HepG2 (cell line): ENCODE data around the gene WBP1. TPM values are rescaled to one million over a fixed set of nuclear protein-coding genes. Genes with fewer than 3 reads are reported as not detected.

Experiments used
- CREB3 ChIP-seq: sonication (generic); formaldehyde crosslinking; IDR thresholded peaks from 2 replicates; pipeline ENCODE4 v1.5.0; 2020; ENCODE audit warnings: missing genetic modification reagents
- FOXP4 ChIP-seq: sonication (generic); formaldehyde crosslinking; IDR thresholded peaks from 2 replicates; pipeline ENCODE4 v1.4.0; 2020; ENCODE audit warnings: missing genetic modification reagents
- NFATC3 ChIP-seq: sonication (generic); formaldehyde crosslinking; IDR thresholded peaks from 2 replicates; pipeline ENCODE4 v1.5.1; 2020; ENCODE audit warnings: mild to moderate bottlenecking, missing genetic modification reagents
- NR2F1 ChIP-seq, 2 experiments: fragments of 450-650 bp in 1 of 2; formaldehyde crosslinking in 1 of 2; IDR thresholded peaks; 2 replicates each; pipeline versions ENCODE4 v1.5.0 to v1.6.1; 2016 to 2020; ENCODE audit warnings: mild to moderate bottlenecking in 1 of 2, missing compliant biosample characterization in 1 of 2, missing genetic modification reagents in 1 of 2, moderate library complexity in 1 of 2
- POGZ ChIP-seq: sonication (generic); formaldehyde crosslinking; IDR thresholded peaks from 2 replicates; pipeline ENCODE4 v1.4.0; 2020; ENCODE audit warnings: mild to moderate bottlenecking, missing genetic modification reagents
- PPARG ChIP-seq: conservative IDR thresholded peaks from 2 replicates; pipeline ENCODE4 v1.6.1; 2016; ENCODE audit warnings: missing biosample characterization, missing genetic modification reagents
- PRPF4 ChIP-seq: fragments of 200-400 bp; formaldehyde crosslinking; IDR thresholded peaks from 2 replicates; pipeline ENCODE4 v1.6.1; 2016; ENCODE audit warnings: low read length, low read depth; ENCODE audit not compliant: poor library complexity, severe bottlenecking
- PTBP1 ChIP-seq: fragments of 200-400 bp; formaldehyde crosslinking; IDR thresholded peaks from 2 replicates; pipeline ENCODE4 v1.6.1; 2018; ENCODE audit warnings: low read length, low read depth; ENCODE audit not compliant: poor library complexity, severe bottlenecking
- SATB2 ChIP-seq: sonication (generic); formaldehyde crosslinking; IDR thresholded peaks from 2 replicates; pipeline ENCODE4 v1.5.0; 2020; ENCODE audit warnings: missing genetic modification reagents
- TAF1 ChIP-seq: sonication (generic); formaldehyde crosslinking; IDR thresholded peaks from 2 replicates; pipeline ENCODE4 v1.4.0; 2020; ENCODE audit warnings: missing genetic modification reagents
- TARDBP ChIP-seq: sonication (generic); formaldehyde crosslinking; IDR thresholded peaks from 2 replicates; pipeline ENCODE4 v1.8.0; 2022; ENCODE audit warnings: mild to moderate bottlenecking, missing genetic modification reagents
- TCF7L2 ChIP-seq: IDR thresholded peaks from 2 replicates; pipeline ENCODE4 v1.6.1; 2011; ENCODE audit warnings: mild to moderate bottlenecking, low read depth, low read length, moderate library complexity
- TRIM24 ChIP-seq: sonication (generic); formaldehyde crosslinking; IDR thresholded peaks from 2 replicates; pipeline ENCODE4 v1.8.0; 2022; ENCODE audit warnings: mild to moderate bottlenecking, missing genetic modification reagents
- ZNF33B ChIP-seq: sonication (generic); formaldehyde crosslinking; IDR thresholded peaks from 2 replicates; pipeline ENCODE4 v1.5.1; 2020; ENCODE audit warnings: mild to moderate bottlenecking, missing genetic modification reagents
- ZNF451 ChIP-seq: sonication (generic); formaldehyde crosslinking; IDR thresholded peaks from 2 replicates; pipeline ENCODE4 v1.5.0; 2020; ENCODE audit warnings: mild to moderate bottlenecking, missing genetic modification reagents
- ZNF510 ChIP-seq: sonication (generic); formaldehyde crosslinking; IDR thresholded peaks from 2 replicates; pipeline ENCODE4 v1.4.0; 2020; ENCODE audit warnings: low read depth, mild to moderate bottlenecking, missing genetic modification reagents
- ZNF512B ChIP-seq: sonication (generic); formaldehyde crosslinking; IDR thresholded peaks from 2 replicates; pipeline ENCODE4 v1.5.1; 2020; ENCODE audit warnings: missing genetic modification reagents, mild to moderate bottlenecking, borderline replicate concordance
- ZNF563 ChIP-seq: sonication (generic); formaldehyde crosslinking; IDR thresholded peaks from 2 replicates; pipeline ENCODE4 v1.8.0; 2022; ENCODE audit warnings: mild to moderate bottlenecking, moderate library complexity, missing genetic modification reagents
- ZNF564 ChIP-seq: sonication (generic); formaldehyde crosslinking; IDR thresholded peaks from 2 replicates; pipeline ENCODE4 v1.8.1; 2023; ENCODE audit warnings: mild to moderate bottlenecking, missing genetic modification reagents
- ZNF619 ChIP-seq: sonication (generic); formaldehyde crosslinking; IDR thresholded peaks from 2 replicates; pipeline ENCODE4 v1.4.0; 2020; ENCODE audit warnings: mild to moderate bottlenecking, missing genetic modification reagents
- ZNF839 ChIP-seq: sonication (generic); formaldehyde crosslinking; IDR thresholded peaks from 2 replicates; pipeline ENCODE4 v1.4.0; 2020; ENCODE audit warnings: missing genetic modification reagents, mild to moderate bottlenecking, borderline replicate concordance
- ZSCAN20 ChIP-seq: sonication (generic); formaldehyde crosslinking; IDR thresholded peaks from 2 replicates; pipeline ENCODE4 v1.4.0; 2020; ENCODE audit warnings: missing genetic modification reagents, mild to moderate bottlenecking, borderline replicate concordance
- ZSCAN9 ChIP-seq: IDR thresholded peaks from 2 replicates; pipeline ENCODE4 v1.6.1; 2016; ENCODE audit warnings: borderline replicate concordance
- polyA plus RNA-seq, 8 experiments: library from polyadenylated mRNA; depleted of rRNA in 3 of 8; stranded (reverse) in 7 of 8; unstranded in 1 of 8; fragments of >200 nt; fragmentation: Illumina TruSeq in 4 of 8; extraction: Trizol in 4 of 8; gene quantifications; 2 replicates each; pipeline versions ENCODE4 v1.2.1 to v1.2.3, GENCODE V29; 2011 to 2016; ENCODE audit warnings: low read depth in 4 of 8, missing spikeins in 1 of 8, mixed read lengths in 1 of 8; ENCODE audit not compliant: insufficient read depth in 1 of 8
- total RNA-seq, 5 experiments: library from RNA; depleted of rRNA; stranded (reverse); fragments of >200 nt; fragmentation: Illumina TruSeq; extraction: Trizol; gene quantifications; 2 replicates each; pipeline ENCODE4 v1.2.3, GENCODE V29; 2016; ENCODE audit warnings: low read depth in 1 of 5

The WBP1 gene
- total and polyA plus RNA-seq, 2 of the 13 experiments (the other 11 are each of a cell fraction or from before 2014, with no cell fraction given) = 38.8 to 85.7 TPM

- peak; percentile 39; the same call in 1 of the 2 replicates for TF ChIP-seq NFATC3 (CRISPR knock-in tag)
- TF ChIP-seq TARDBP = peak; percentile 94
- 0 out of 2 replicates have a peak, but pooled peaks have one; percentile 48 for TF ChIP-seq ZNF839 (CRISPR knock-in tag)
- peak; percentile 38; the same call in 1 of the 2 replicates for TF ChIP-seq ZNF33B
- TF ChIP-seq ZSCAN9 = 0 out of 2 replicates have a peak, but pooled peaks have one; percentile 65
- no peak for TF ChIP-seq ZNF563 (CRISPR knock-in tag)
- TF ChIP-seq ZNF510 = no peak
- TF ChIP-seq PRPF4 = no peak
- no peak for TF ChIP-seq CREB3 (CRISPR knock-in tag)
- peak; percentile 96 for TF ChIP-seq TCF7L2
- peak; percentile 70; the same call in 1 of the 2 replicates for TF ChIP-seq PPARG (CRISPR knock-in tag)
- TF ChIP-seq TRIM24 (CRISPR knock-in tag) = peak; percentile 22; the same call in 1 of the 2 replicates
- TF ChIP-seq FOXP4 (CRISPR knock-in tag) = peak; percentile 79
- no peak for TF ChIP-seq ZNF451 (CRISPR knock-in tag)
- 0 out of 2 replicates have a peak, but pooled peaks have one; percentile 55 for TF ChIP-seq ZNF512B
- TF ChIP-seq ZSCAN20 (CRISPR knock-in tag) = no peak
- peak; percentile 42; the same call in 1 of the 2 replicates for TF ChIP-seq TAF1 (CRISPR knock-in tag)
- no peak for TF ChIP-seq ZNF564 (CRISPR knock-in tag)
- peak; percentile 67; the same call in 1 of the 2 replicates for TF ChIP-seq ZNF619 (CRISPR knock-in tag)
- TF ChIP-seq NR2F1 (CRISPR knock-in tag; IDR thresholded peaks at IDR 0.05) = peak; percentile 37 to 48
- 0 out of 2 replicates have a peak, but pooled peaks have one; percentile 46 for TF ChIP-seq POGZ (CRISPR knock-in tag)
- TF ChIP-seq PTBP1 = no peak
- TF ChIP-seq SATB2 (CRISPR knock-in tag) = no peak
Measured at GRCh38 chr2:74488643-74489481, 30.6 kb downstream of the WBP1 start (continued).
